Fibroblast of gingiva (primary cell): ENCODE results near the gene EVA1C.
A peak's percentile ranks its signal among the peaks of the same experiment; 100 is the strongest.
"Not testable (repeated sequence)": the region's sequence is repeated elsewhere in the genome, so short reads cannot be mapped to it uniquely, and the experiment has no call there.

Experiments used
- DNase-seq: peaks from one replicate; pipeline ENCODE4 v3.0.0-alpha.2; 2011; ENCODE audit warnings: low read depth

The EVA1C gene, protein sequence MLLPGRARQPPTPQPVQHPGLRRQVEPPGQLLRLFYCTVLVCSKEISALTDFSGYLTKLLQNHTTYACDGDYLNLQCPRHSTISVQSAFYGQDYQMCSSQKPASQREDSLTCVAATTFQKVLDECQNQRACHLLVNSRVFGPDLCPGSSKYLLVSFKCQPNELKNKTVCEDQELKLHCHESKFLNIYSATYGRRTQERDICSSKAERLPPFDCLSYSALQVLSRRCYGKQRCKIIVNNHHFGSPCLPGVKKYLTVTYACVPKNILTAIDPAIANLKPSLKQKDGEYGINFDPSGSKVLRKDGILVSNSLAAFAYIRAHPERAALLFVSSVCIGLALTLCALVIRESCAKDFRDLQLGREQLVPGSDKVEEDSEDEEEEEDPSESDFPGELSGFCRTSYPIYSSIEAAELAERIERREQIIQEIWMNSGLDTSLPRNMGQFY

DNA sequence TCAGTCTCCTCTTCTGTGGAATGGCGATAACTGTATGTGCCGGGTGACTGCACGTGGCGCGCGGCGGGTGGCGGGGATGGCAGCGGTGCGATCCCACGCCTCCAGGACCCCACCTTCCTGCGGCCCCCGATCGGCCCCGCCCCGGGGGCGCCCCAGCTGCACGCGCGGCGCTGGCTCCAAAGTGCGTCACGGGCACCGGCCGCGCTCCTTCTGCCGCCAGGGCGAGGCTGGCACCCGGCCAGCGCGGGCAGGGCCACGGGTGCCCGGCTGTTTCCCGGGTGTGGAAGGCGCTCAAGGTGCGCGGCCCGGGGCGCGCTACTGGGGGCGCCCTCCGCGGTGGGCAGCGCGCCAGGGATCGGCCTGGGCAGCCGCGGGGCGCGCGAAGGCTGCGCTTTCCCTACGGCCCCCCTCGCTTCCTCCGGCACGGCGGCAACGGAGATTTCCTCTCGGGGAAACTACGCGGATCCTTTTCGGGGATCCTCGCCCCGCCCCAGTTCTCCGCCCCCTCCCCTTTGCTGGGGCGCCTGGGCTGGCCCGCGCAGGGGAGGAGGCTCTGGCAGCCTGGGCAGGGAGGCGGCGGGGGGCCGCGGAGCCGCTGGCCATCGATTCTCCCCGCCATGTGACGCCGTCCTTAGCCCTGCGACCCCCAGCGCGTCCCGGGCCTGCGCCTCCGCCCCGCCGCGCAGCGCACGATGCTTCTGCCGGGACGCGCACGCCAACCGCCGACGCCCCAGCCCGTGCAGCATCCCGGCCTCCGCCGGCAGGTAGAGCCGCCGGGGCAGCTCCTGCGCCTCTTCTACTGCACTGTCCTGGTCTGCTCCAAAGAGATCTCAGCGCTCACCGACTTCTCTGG is at the start of gene EVA1C:
Gene EVA1C, plus strand, starts transcription at position 545 of the 853 bp plus-strand sequence. Its CDS starts 148 bp downstream, at position 693.
- DNase-seq = peak; percentile 63

DNA sequence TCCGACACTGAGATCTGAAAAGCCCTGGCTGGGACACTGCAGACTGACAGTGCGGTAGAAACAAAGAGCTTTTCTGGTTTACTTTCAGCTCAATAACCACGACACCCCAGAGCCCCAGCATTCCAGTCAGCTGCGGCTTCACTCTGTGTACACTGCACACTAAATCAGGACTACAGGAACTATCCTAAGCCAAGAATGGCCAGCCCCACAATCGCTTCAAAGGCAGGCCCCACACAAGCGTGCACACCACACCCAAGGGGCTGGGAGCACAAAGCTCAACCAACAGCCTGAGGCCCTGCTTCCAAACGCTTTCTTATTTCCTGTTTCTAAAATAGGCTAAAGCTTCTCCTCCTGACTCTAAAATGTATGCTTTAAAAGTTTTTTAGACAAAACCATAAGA is 48.1 kb upstream of the EVA1C start:
- DNase-seq = no peak

DNA sequence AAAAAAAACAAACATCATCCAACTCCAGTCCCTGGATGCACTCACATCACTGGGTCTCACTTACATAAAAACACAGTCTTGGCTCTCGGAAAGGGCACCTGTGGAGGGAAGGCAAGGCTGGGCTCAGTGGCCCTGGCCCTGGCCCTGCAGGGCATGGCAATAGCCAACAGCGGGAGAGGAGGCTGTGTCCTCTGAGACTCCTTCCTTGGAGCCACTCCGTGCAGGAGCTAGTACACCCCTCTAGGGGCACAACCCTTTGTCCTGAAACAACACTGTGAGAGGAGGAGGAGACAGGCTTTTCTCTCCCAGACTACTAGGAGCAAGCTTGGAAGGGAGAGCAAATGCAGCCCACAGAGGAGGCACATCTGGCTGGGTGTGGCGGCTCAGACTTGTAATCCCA is 47.7 kb upstream of the EVA1C start:
- DNase-seq = no peak

DNA sequence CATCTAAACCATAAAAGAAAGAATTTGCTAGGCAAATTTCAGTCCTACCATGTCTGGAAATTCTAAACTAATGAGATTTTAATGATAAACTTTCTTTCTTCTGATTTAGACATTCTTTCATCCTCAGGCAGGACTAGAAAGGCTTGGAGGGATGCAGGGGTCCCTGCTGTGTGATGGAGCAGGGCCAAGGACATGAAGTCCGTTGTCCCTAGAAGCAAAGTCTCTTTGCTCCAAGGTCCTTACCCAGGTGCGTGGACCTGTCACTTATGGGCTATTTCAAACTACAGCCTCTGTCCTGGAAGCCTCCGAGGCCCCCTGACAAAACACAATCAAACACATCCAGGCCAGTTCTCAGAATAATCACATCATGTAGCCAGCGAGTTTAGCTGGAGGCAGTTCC is 46.3 kb upstream of the EVA1C start:
- no peak for DNase-seq

DNA sequence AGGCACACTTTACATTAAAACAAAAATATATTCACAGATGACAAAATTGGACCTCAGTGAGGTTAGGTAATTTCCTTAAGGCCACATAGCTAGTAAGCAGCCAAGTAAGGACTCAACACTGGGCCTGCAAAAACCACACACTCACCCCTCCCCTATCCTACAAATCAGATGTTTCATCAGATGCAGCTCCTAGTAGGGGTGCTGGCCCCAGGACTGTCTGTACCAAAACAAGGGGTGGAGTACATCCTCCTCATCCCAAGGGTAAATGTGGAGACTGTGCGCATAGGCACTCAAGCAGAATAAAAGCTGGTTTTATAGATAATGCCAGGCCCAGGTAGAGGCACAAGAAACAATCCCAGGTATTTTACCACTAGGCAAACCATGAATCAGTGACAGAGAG is 45.3 kb upstream of the EVA1C start:
- DNase-seq = peak; percentile 43

DNA sequence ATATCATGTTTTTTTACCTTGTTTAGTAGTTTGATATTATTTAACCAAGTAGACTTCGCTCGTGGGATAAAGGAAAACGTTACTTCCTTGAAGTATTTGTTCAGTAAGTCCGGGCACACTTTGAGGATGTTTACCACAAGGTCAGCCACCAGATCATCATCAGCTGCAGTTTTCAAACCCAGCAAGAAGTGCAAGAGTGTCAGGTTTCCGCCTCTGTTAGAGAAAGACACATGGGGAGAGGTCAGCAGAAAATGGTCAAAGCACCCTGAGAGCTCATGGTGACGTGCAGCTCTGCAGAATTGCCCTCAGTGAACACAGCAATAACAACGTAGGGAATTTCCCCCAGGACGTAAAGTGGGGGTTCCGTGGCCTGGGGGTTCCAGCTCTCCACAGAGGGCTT is 44.1 kb upstream of the EVA1C start:
- no peak for DNase-seq

DNA sequence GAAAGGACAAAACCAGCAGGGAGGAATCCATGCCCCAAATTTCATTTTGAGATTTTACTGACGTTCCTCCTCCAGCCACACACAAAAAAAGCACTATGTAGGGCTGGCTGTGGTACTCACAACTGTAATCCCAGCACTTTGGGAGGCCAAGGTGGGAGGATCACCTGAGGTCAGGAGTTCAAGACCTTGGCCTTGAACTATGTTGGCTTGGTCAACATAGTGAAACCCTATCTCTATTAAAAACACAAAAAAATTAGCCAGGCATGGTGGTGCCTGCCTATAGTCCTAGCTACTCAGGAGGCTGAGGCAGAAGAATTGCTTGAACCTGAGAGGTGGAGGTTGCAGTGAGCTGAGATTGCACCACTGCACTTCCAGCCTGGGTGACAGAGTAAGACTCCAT is 43.5 kb upstream of the EVA1C start:
- DNase-seq = not testable (repeated sequence)

DNA sequence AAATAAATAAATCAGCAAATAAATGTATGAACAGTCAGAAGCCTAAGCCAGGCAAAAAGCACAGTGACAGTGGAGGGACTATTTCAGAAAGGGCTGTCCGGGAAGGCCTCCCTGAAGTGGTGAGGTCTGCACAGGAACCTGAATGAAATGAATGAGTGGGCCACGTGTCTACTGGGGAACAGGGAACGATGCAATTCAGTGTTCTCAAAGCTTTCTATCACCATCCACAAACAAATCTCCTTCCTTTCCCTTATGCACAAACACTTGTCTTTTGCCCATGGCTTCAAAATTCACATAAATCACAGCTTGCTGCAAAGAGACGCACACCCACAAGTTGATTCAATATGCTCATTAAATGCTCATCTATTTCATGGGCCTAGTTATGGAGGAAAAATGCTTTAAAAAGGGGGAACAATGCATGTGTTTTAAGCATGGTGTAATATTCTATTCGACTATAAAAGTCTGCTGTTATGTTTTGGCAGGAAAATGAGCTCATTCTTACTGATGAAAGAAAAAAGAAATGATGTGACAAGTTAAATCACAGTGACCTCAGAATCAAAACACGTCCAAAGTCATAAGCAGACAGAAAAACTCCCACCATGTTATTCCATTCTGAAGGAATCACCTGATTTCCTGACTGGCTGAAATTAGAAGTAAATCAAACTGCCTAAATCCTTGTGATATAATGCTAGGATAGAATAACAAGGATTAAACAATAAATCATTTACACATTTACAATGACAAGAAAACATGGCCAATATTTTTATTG is 41.3 kb upstream of the EVA1C start:
- DNase-seq = no peak

DNA sequence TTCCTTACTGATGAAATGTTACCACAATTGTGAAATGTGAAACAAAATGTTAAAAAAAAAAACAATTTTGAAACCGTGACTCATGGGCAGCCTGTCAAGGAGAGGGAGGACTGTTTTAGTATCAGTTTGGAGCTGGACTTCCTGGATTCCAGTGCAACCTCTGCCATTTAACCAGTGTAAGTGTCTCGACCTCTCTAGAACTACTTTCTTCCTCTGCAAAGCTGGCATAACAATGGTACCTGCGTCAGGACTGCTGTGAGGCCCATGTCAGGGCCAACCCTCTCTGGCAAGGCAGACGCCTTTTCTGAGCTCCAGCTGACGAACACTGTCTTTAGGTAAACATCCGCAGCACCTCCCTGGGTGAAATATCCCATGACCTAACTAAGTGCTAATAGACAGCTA is 40.6 kb upstream of the EVA1C start:
- DNase-seq = peak; percentile 86

DNA sequence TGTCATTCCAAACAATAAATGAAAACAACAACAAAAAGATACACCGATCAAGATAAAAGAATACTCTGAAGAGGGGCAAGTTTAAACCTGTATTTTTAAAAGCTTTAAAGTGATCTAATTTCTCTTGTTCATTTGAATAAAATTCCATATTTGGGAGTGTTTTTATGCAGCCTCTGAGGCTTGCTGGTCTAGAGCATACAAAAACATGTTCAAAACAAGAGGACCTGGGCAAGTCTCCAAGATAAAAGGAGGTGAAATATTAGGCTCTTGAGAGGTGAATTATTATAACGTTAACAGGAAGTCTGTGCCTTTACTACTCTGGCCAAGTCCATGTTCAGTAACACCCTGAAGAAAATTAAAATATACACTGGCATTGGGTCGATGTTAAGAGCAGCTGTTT is 39.8 kb upstream of the EVA1C start:
- no peak for DNase-seq

DNA sequence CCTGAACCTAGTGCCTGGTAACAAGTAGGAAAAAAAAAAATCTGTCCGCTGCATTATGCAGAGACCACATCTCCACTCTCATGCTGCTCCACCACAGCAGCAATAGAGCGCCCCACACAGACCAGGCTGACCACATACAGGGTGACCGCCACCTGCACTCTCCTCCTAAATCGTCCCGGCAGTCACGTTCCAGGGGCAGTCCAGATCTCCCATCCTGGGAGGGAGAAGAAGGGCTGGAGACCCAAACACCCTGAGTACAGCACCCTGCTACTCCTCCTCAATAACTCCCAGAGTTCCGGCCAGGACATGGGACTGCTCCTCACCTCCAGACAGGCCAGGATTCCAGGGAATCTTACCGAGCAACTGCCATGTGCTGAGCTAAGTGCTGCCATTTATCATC is 35.0 kb upstream of the EVA1C start:
- no peak for DNase-seq

DNA sequence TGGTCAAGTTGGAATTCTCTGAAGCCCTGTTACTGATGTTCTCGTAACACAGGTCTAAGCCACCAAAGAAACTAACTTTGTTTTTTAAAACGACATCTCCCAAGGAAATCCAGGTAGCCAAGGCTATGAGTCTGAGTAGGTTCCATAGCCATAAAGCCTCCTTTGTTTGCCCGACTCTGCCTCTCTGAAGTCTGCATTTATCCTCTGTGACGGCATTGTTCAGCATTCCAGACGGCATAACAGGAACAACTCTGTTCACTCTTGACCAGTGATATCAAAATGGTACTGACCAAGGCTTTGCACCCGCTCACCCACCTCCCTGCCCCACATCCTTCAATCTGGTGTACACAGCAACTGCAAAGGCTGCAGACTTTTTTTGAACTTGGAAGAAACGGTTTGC is 34.5 kb upstream of the EVA1C start:
- no peak for DNase-seq

DNA sequence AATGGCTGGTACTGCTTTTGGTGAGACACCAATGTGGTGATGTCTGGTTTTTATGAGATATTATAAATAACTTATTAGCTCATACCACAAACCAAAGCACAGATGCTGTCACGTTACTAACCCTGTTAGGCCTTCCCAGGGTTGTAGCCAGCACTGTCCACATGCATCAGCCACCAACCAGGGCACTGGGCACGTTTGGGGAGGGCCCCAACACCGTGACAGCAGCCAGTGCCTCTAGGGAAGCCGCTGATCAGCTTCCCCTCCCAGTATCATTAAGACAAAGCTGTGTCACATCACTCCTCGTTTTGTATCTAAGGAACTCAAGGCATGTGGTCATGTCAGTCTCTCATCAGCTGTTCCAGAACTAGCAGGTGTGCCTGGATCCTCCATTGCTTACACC is 33.5 kb upstream of the EVA1C start:
- DNase-seq = peak; percentile 38

DNA sequence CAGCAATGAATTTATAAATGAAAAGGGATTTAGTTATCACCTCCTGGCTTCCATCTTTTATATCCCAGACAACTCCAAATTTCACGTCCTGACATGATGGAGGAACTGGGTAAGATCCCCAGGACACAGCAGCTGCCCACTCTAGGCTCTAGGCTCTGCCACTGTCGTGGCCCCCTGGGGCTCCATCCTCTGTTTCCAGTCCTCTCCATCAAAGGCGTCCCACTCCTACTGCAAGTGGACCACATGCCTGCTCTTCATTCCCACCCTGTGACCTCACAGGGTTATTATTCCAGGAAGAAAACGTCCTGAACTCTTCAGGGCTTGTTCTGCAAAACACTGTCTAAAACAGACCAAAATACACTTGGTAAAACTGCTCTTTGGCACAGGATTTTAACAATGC is 31.6 kb upstream of the EVA1C start:
- no peak for DNase-seq

DNA sequence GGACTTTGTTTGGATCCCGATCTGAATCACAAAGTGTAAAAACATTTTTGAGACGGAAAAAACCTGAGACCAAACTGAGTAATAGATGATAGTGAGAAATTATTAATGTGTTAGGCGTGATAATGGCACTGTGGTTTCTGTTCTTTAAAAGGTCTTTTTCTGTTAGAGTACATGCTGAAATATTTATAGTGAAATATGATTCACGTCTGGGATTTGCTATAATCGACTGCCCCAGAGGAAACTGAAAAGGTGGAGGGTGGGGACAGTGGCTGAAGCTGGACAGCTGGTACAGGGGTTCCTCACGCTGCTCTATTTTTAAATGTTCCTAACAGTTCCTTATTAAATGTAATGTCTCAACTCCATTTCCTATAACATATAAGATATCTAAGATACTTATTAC is 30.9 kb upstream of the EVA1C start:
- no peak for DNase-seq

DNA sequence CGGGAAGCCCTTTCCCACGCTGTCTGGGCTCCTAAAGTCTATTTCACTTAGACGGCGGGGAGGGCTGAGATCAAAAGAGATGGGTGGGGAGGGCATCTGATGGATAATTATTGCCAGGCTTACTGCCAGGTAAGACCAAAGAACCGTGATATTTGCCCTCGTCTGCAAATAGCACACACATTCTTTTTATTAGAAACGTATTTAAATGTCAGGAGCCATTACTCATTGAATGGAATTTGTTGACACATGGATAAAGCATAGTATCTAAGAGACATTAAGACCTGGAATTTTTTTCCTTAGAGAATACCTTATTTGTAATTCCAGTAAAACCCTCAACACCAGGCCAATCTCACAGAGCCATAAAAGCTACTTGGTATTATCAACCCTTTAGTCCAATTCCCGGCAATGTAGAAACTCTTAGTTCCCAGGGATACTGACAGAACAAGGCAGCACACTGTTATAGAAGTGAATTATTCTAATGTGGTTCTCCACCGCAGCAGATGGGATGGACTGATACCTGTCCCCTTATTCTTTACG is 30.3 kb upstream of the EVA1C start:
- peak; percentile 77 for DNase-seq

DNA sequence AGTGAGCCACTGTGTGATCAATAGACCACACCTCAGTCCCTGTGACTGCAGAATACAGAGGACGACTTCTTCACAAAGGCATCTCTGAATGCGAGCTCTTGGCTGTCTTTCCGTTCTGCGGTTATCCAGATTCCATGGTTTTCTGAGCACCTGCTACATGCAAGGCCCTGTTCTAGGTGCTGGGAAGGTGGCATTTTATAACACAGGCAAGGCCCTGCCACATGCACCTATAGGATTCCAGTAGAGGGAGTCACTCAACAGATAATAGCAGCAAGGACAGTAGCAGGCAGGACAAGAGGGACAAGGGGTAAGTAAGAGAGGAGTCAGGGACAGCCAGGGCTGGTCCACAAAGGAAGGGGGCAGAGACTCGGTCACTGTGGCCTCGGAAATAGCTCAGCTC is 28.7 kb upstream of the EVA1C start:
- DNase-seq = no peak

DNA sequence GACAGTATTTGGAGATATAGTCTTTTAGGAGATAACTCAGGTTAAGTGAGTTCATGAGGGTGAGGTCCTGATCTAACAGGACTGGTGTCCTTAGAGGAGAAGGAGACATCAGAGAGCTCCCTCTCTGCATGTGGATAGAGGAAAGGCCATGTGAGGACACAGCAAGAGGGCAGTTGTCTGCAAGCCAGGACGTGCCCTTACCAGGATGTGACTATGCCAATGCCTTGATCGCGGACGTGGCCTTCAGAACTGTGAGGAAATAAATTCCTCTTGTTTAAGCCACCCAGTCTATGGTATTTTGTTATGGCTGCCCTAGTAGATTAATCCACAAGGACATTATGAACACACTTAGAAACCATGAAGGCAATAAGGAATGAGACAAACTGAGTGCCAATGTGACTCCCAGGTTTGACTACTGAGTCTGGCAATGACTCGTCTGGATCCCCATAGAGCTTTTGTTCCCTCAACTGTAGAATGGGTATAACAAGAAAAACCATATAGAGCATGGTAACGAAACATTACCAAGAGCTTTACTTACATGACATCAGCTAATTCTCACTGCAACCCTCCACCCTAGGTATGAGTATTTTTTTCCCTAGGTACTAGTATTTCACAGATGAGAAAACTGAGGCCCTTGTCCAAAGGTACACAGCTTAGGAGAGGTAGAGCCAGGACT is 26.2 kb upstream of the EVA1C start:
- DNase-seq = peak; percentile 86

DNA sequence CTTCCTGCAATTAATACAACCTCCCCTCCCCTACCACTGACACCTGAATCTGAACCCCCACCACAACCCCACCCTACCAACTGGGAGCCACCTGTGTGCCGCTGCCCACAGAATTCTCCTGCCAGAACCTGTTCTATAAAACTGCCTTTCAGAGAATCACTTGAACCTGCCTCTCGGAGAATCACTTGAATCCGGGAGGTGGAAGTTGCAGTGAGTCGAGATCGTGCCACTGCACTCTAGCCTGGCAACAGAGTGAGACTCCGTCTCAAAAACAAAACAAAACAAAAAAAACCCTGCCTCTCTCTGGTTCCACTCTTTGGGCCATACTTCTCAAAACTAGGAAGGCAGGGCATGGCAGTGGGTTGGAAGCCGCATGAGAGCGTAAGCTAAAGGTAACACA is 25.4 kb upstream of the EVA1C start:
- no peak for DNase-seq

DNA sequence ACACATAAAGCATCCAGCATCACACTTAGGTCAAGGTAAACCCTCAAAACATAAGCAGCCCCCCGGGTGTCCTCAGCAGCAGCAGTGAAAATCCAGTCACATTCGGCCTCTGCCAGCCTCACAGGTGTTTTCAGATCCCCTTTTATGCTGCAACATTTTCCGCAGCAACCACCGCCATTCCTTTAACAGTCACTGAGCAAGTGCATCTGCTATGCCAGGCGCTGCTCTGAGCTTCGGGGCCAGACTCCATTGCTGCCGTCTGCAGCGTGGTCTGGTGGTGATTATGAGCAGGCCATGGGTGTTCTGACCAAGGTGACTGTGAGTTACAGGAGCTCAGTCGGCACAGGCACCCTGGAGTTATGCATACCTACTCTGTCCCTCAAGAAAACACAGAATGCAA is 24.2 kb upstream of the EVA1C start:
- DNase-seq = no peak

DNA sequence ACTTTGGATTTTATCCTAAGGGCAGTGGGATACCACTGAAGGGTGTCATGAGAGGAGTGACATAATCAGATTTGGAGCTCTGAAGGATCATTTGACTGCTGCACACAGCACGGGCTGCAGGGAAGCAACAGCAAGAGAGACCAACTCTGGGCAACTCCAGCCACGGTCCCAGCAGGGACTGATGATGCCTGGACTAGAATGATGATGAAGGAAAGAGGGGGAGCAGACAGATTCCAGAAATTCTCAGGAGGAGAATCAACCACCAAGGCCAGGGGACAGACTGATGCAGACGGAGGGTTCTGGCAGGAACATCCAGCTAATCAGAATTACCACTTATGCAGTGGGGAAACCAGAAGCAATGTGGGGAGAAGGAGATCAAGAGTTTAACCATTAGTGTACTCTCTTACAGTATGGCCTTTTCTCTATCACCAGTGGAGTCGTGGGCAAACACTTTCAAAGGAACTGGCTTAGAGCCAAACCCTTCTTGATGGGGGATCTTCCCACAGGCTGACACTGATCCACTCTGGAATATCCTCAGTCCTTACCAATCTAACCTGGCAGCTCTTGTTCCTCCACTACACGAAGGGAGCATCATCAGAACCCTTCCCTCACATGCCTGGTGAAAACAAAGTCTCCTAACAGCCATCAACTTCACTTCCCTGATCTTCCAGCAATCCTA is 23.0 kb upstream of the EVA1C start:
- DNase-seq = peak; percentile 50
